HL-60 (cell line): ENCODE measurements around the gene SNRK.

Source experiments
- POLR2AphosphoS5 ChIP-seq: IDR thresholded peaks from 2 replicates; pipeline ENCODE4 v1.6.1; 2012; ENCODE audit warnings: low read depth
- REST ChIP-seq: IDR thresholded peaks from 2 replicates; pipeline ENCODE4 v1.6.1; 2012; ENCODE audit warnings: low read depth; ENCODE audit not compliant: insufficient replicate concordance
- TF ChIP-seq, protein P1 (sequence below): IDR thresholded peaks from one replicate; pipeline ENCODE4 v1.5.1; 2011; ENCODE audit warnings: low read length, control low read depth, inconsistent platforms; ENCODE audit not compliant: insufficient read depth

DNA sequence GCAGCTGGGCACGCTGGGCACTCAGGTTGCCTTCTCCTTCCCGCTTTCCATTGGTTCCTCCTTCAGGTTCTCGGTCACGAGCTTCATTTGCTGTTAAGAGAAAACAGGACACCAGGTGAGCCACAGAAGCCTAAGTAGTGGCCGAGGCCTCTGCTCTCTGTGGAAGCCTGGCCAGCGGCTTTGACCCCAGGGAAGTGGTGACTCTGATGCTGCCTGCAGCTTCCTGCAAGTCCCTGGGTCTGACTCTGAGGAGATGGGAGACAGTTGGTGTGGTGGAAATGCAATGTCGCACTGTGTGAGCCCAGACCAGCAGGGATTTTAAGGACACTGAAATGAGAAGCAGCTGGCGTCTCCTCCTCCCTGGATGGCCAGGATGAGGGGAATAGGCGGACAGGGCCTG lies 80.5 kb downstream of the SNRK start:
- TF ChIP-seq, protein P1, sequence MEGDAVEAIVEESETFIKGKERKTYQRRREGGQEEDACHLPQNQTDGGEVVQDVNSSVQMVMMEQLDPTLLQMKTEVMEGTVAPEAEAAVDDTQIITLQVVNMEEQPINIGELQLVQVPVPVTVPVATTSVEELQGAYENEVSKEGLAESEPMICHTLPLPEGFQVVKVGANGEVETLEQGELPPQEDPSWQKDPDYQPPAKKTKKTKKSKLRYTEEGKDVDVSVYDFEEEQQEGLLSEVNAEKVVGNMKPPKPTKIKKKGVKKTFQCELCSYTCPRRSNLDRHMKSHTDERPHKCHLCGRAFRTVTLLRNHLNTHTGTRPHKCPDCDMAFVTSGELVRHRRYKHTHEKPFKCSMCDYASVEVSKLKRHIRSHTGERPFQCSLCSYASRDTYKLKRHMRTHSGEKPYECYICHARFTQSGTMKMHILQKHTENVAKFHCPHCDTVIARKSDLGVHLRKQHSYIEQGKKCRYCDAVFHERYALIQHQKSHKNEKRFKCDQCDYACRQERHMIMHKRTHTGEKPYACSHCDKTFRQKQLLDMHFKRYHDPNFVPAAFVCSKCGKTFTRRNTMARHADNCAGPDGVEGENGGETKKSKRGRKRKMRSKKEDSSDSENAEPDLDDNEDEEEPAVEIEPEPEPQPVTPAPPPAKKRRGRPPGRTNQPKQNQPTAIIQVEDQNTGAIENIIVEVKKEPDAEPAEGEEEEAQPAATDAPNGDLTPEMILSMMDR, result no peak
- no peak for TF ChIP-seq REST
- TF ChIP-seq POLR2AphosphoS5, result no peak
